Activated naive CD4-positive, alpha-beta T cell treated with anti-CD3 and anti-CD28 coated beads, Interleukin-2, amount 50 U/mL, for 24 hours (primary cell): ENCODE data around the gene UBE2H.

Source experiments
- H3K27ac Mint-ChIP-seq: one replicate; pipeline ENCODE4 v1.8.0; 2021; ENCODE audit warnings: mild to moderate bottlenecking, mixed read lengths
- H3K27me3 Mint-ChIP-seq: one replicate; pipeline ENCODE4 v1.8.0; 2021; ENCODE audit warnings: mixed read lengths
- H3K36me3 Mint-ChIP-seq: one replicate; pipeline ENCODE4 v1.8.0; 2021; ENCODE audit warnings: mixed read lengths
- H3K4me1 Mint-ChIP-seq: one replicate; pipeline ENCODE4 v1.8.0; 2021; ENCODE audit warnings: mixed read lengths
- H3K4me3 Mint-ChIP-seq: one replicate; pipeline ENCODE4 v1.8.0; 2021; ENCODE audit warnings: mild to moderate bottlenecking, mixed read lengths
- H3K9me3 Mint-ChIP-seq: one replicate; pipeline ENCODE4 v1.8.0; 2021; ENCODE audit warnings: mixed read lengths

UBE2H gene

GRCh38 chr7:129958643-129959470 lies 6.1 kb upstream of the UBE2H start:
- H3K9me3 Mint-ChIP-seq, result no peaks in the 10 kb centered on the region
- H3K27me3 Mint-ChIP-seq, result no peaks in the 10 kb centered on the region
- no peak overlapping the region for H3K4me3 Mint-ChIP-seq
- H3K27ac Mint-ChIP-seq, result no peak overlapping the region
- no peaks in the 10 kb centered on the region for H3K4me1 Mint-ChIP-seq
- H3K36me3 Mint-ChIP-seq, result no peaks in the 10 kb centered on the region

GRCh38 chr7:129955993-129956543 lies 3.3 kb upstream of the UBE2H start:
- Mint-ChIP-seq H3K4me3 (no peak overlapping the region), H3K4me1 (peaks cover 14% of the 10 kb centered on the region), H3K9me3 (no peaks in the 10 kb centered on the region), H3K36me3 (no peaks in the 10 kb centered on the region), H3K27ac (no peak overlapping the region), H3K27me3 (no peaks in the 10 kb centered on the region)

GRCh38 chr7:129952086-129952652 lies 591 bp downstream of the UBE2H start:
- H3K9me3 Mint-ChIP-seq, result no peaks in the 10 kb centered on the region
- peaks cover 20% of the 10 kb centered on the region for H3K4me1 Mint-ChIP-seq
- peak overlapping the region; percentile 97 for H3K27ac Mint-ChIP-seq
- no peaks in the 10 kb centered on the region for H3K36me3 Mint-ChIP-seq
- H3K4me3 Mint-ChIP-seq, result no peak overlapping the region
- no peaks in the 10 kb centered on the region for H3K27me3 Mint-ChIP-seq

- H3K27ac Mint-ChIP-seq, result peak overlapping the region; percentile 97
Measured at GRCh38 chr7:129951226-129952085, 1.3 kb downstream of the UBE2H start.

GRCh38 chr7:129950933-129951225 lies 1.9 kb downstream of the UBE2H start:
- Mint-ChIP-seq H3K9me3 (no peaks in the 10 kb centered on the region), H3K4me1 (peaks cover 28% of the 10 kb centered on the region), H3K27me3 (no peaks in the 10 kb centered on the region), H3K36me3 (peaks cover 2% of the 10 kb centered on the region), H3K4me3 (no peak overlapping the region), H3K27ac (no peak overlapping the region)

More at GRCh38 chr7:129951226-129952085, 1.3 kb downstream of the UBE2H start:
- Mint-ChIP-seq H3K27me3 (no peaks in the 10 kb centered on the region), H3K4me1 (peaks cover 28% of the 10 kb centered on the region), H3K4me3 (no peak overlapping the region), H3K36me3 (peaks cover 1% of the 10 kb centered on the region), H3K9me3 (no peaks in the 10 kb centered on the region)

GRCh38 chr7:129950191-129950932 lies 2.4 kb downstream of the UBE2H start:
- H3K9me3 Mint-ChIP-seq, result no peaks in the 10 kb centered on the region
- H3K27me3 Mint-ChIP-seq, result no peaks in the 10 kb centered on the region
- H3K4me3 Mint-ChIP-seq, result no peak overlapping the region
- H3K36me3 Mint-ChIP-seq, result peaks cover 2% of the 10 kb centered on the region
- peaks cover 28% of the 10 kb centered on the region for H3K4me1 Mint-ChIP-seq
- H3K27ac Mint-ChIP-seq, result no peak overlapping the region

GRCh38 chr7:129949292-129950133 lies 3.2 kb downstream of the UBE2H start:
- H3K4me3 Mint-ChIP-seq, result no peak overlapping the region
- H3K27ac Mint-ChIP-seq, result no peak overlapping the region
- H3K27me3 Mint-ChIP-seq, result no peaks in the 10 kb centered on the region
- H3K36me3 Mint-ChIP-seq, result peaks cover 10% of the 10 kb centered on the region
- no peaks in the 10 kb centered on the region for H3K9me3 Mint-ChIP-seq
- H3K4me1 Mint-ChIP-seq, result peaks cover 37% of the 10 kb centered on the region

- Mint-ChIP-seq H3K4me3 (no peak overlapping the region), H3K36me3 (peaks cover 10% of the 10 kb centered on the region), H3K27ac (no peak overlapping the region), H3K4me1 (peaks cover 39% of the 10 kb centered on the region), H3K27me3 (no peaks in the 10 kb centered on the region), H3K9me3 (no peaks in the 10 kb centered on the region)
Measured at GRCh38 chr7:129948877-129949291, 3.9 kb downstream of the UBE2H start.

- Mint-ChIP-seq H3K27ac (no peak overlapping the region), H3K4me3 (no peak overlapping the region)
Measured at GRCh38 chr7:129948338-129948737, 4.4 kb downstream of the UBE2H start.

GRCh38 chr7:129947701-129948100 lies 5.1 kb downstream of the UBE2H start:
- Mint-ChIP-seq H3K27ac (peak overlapping the region; percentile 76), H3K9me3 (no peaks in the 10 kb centered on the region), H3K4me1 (peaks cover 32% of the 10 kb centered on the region), H3K36me3 (peaks cover 10% of the 10 kb centered on the region), H3K27me3 (no peaks in the 10 kb centered on the region), H3K4me3 (no peak overlapping the region)

More at GRCh38 chr7:129948338-129948737, 4.4 kb downstream of the UBE2H start:
- H3K27me3 Mint-ChIP-seq, result no peaks in the 10 kb centered on the region
- no peaks in the 10 kb centered on the region for H3K9me3 Mint-ChIP-seq
- peaks cover 38% of the 10 kb centered on the region for H3K4me1 Mint-ChIP-seq
- peaks cover 10% of the 10 kb centered on the region for H3K36me3 Mint-ChIP-seq

GRCh38 chr7:129947049-129947448 lies 5.7 kb downstream of the UBE2H start:
- Mint-ChIP-seq H3K27ac (peak overlapping the region; percentile 76), H3K4me3 (no peak overlapping the region), H3K4me1 (peaks cover 33% of the 10 kb centered on the region), H3K27me3 (no peaks in the 10 kb centered on the region), H3K9me3 (no peaks in the 10 kb centered on the region), H3K36me3 (peaks cover 13% of the 10 kb centered on the region)

- H3K27ac Mint-ChIP-seq, result no peak overlapping the region
- H3K36me3 Mint-ChIP-seq, result peaks cover 13% of the 10 kb centered on the region
- H3K9me3 Mint-ChIP-seq, result no peaks in the 10 kb centered on the region
- no peak overlapping the region for H3K4me3 Mint-ChIP-seq
- no peaks in the 10 kb centered on the region for H3K27me3 Mint-ChIP-seq
- peaks cover 30% of the 10 kb centered on the region for H3K4me1 Mint-ChIP-seq
Measured at GRCh38 chr7:129946282-129946681, 6.5 kb downstream of the UBE2H start.

GRCh38 chr7:129943352-129943751 lies 9.4 kb downstream of the UBE2H start:
- H3K9me3 Mint-ChIP-seq, result no peaks in the 10 kb centered on the region
- H3K36me3 Mint-ChIP-seq, result peaks cover 13% of the 10 kb centered on the region
- H3K4me3 Mint-ChIP-seq, result no peak overlapping the region
- H3K27me3 Mint-ChIP-seq, result no peaks in the 10 kb centered on the region
- H3K4me1 Mint-ChIP-seq, result peaks cover 44% of the 10 kb centered on the region
- H3K27ac Mint-ChIP-seq, result no peak overlapping the region

GRCh38 chr7:129940329-129940728 lies 12.4 kb downstream of the UBE2H start:
- Mint-ChIP-seq H3K36me3 (peaks cover 11% of the 10 kb centered on the region), H3K4me1 (peaks cover 37% of the 10 kb centered on the region), H3K9me3 (no peaks in the 10 kb centered on the region)

More at GRCh38 chr7:129940329-129940728, 12.4 kb downstream of the UBE2H start:
- Mint-ChIP-seq H3K4me3 (no peak overlapping the region), H3K27me3 (no peaks in the 10 kb centered on the region), H3K27ac (no peak overlapping the region)
